ENCODE data around the gene CAPG. TPM values are rescaled to one million over a fixed set of nuclear protein-coding genes. Genes with fewer than 3 reads are reported as not detected.

Gene CAPG
- total and polyA plus RNA-seq, 7 donors, result 20.9 to 230 (median 33.0) TPM

DNA sequence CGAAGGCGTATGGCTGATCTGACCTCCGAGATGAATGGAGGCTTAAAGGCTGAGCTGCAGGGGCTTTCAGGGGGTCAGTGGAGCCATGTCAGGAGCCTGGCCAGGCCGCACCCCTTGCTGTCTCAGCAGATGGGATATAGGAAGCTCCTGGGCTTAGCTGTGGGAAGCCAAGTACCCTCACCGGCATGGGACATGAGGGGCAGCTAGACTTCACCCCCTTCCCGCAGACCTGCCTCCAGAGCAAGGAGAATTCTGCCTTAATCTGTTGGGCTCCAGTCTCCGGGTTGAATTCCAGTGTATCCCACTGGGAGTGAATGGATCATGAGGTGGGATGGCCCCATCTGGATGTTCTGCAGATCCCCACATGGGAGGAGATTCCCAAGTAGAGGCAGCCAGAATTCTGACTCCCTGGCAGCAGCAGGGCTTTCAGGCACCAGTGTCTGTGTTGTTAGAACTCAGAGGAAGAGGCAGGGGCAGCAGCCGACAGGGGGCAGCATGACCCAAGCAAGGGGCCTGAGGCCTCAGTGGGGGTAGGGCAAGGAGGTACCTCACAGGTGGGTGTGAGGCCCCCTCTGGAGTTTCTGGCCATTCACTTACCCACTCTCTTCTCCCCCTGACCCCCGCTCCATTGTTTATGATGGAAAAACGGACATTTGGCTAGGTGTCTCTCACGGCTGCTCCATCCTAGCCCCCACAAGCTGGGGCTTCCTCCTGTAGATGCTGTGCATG, 19.1 kb downstream of the CAPG start:
- Histone ChIP-seq H3K27ac (no peak overlapping the region), H3K9me3 (no peaks in the 10 kb centered on the region), H3K4me3 (no peak overlapping the region), H3K4me1 (peaks cover 0 to 2% (median 2%) of the 10 kb centered on the region in 4 donors), H3K36me3 (peaks cover 0 to 68% (median 3%) of the 10 kb centered on the region in 4 donors), H3K27me3 (no peaks in the 10 kb centered on the region)
- peak; percentile 83 for DNase-seq
- WGBS, 2 donors, result 82 to 86% methylated on average over 11 of the region's 11 CpGs
- no peak for TF ChIP-seq POLR2AphosphoS5 (IDR thresholded peaks at IDR 0.05)
- TF ChIP-seq, protein P1, sequence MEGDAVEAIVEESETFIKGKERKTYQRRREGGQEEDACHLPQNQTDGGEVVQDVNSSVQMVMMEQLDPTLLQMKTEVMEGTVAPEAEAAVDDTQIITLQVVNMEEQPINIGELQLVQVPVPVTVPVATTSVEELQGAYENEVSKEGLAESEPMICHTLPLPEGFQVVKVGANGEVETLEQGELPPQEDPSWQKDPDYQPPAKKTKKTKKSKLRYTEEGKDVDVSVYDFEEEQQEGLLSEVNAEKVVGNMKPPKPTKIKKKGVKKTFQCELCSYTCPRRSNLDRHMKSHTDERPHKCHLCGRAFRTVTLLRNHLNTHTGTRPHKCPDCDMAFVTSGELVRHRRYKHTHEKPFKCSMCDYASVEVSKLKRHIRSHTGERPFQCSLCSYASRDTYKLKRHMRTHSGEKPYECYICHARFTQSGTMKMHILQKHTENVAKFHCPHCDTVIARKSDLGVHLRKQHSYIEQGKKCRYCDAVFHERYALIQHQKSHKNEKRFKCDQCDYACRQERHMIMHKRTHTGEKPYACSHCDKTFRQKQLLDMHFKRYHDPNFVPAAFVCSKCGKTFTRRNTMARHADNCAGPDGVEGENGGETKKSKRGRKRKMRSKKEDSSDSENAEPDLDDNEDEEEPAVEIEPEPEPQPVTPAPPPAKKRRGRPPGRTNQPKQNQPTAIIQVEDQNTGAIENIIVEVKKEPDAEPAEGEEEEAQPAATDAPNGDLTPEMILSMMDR (IDR thresholded peaks at IDR 0.05), result peak; percentile 45 to 62 (median 58)
- intact Hi-C loops (cut with DNase I), result loop anchor here (1.0 kb wide), 1 partner anchor 161 kb away; no protein-coding TSS in a partner anchor

DNA sequence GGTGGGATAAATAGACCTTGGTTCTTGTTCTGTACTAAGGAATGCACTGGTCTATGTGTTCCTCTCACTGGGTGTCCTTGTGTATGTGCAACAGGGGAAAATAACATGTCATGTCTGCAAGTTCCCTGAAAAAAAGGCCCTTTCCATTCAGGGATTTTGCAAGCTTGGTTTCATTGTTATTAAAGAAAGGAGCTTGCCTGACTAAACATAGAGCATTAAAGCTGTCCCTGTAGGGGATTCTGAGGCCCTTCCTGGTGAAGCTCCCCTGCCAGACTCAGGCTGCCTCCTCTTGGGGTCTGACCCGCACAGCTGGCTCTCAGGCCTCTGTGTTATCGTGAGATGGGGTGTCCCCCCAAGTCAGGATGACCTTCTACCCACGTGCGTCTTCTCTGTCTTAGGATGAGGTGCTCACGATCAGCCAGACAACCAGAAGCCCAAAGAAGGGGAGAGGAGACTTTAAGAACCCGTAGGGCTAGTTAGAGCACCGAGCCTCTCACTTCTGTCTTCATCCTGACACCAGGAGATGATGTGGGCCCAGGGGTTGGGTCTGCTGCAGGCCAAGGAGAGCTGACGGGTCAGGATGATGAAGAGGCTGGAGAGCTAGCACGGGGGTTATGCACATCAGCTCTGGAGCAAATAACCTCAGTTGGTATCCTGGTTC, 21.2 kb downstream of the CAPG start:
- no peak overlapping the region for H3K27ac ChIP-seq
- WGBS, 2 donors, result 90 to 92% methylated on average over 9 of the region's 9 CpGs
- intact Hi-C loops (cut with DNase I), result no loop called here
- DNase-seq, result peak; percentile 34
- no peak for TF ChIP-seq EP300 (IDR thresholded peaks at IDR 0.05)
- TF ChIP-seq, protein P1 (IDR thresholded peaks at IDR 0.05), result no peak
- TF ChIP-seq POLR2AphosphoS5 (IDR thresholded peaks at IDR 0.05), result no peak
- TF ChIP-seq POLR2A (IDR thresholded peaks at IDR 0.05), result no peak
- no peak overlapping the region for H3K4me3 ChIP-seq
- H3K27me3 ChIP-seq, result no peaks in the 10 kb centered on the region
- no peaks in the 10 kb centered on the region for H3K9me3 ChIP-seq
- H3K36me3 ChIP-seq, result peaks cover 0 to 79% (median 6%) of the 10 kb centered on the region in 4 donors
- H3K4me1 ChIP-seq, result no peaks in the 10 kb centered on the region

DNA sequence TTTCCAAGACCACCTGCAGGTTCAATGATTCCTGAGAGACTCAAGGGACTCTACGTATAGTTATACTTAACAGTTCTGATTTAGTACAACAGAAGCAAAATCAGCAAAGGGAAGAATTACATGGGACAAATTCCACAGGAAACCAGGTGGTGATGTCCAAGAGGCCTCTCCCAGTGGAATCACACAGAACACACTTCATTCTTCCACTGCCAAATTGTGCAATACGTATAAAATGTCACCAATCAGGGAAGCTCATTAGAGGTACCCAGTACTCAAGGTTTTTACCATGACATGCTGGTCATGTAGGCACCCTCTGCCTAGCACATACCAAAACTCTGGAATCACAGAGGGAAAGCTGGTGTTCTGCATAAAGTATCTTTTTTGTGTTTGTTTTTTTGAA, 22.4 kb downstream of the CAPG start:
- intact Hi-C loops (cut with DNase I), result no loop called here
- WGBS, 2 donors, result 92 to 95% methylated on average over 2 of the region's 2 CpGs
- TF ChIP-seq EP300 (IDR thresholded peaks at IDR 0.05) (no peak), POLR2AphosphoS5 (IDR thresholded peaks at IDR 0.05) (no peak)
- TF ChIP-seq, protein P1 (IDR thresholded peaks at IDR 0.05), result no peak
- Histone ChIP-seq H3K9me3 (no peaks in the 10 kb centered on the region), H3K4me3 (no peak overlapping the region), H3K36me3 (peaks cover 0 to 89% (median 6%) of the 10 kb centered on the region in 4 donors), H3K27me3 (no peaks in the 10 kb centered on the region), H3K4me1 (no peaks in the 10 kb centered on the region), H3K27ac (no peak overlapping the region)
- peak; percentile 8 for DNase-seq

DNA sequence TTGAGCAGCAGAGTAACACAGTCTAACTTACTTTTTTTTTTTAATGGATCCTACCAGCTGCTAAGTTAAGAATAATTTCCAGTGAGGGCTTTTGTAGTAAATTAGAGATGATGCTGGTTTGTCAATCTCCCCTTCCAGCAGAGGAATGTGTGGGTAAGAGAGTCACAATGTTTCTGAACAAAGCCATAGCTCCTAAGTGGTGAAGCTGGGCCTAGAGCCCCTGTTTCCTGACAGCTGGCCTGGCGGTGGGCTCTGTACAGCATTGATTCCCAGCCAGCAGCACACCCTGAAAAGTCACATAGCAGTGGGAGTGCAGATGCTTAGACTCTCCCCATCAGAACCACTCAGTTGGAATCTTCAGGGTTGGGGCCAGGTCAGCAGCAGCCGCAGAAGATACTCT, 24.4 kb downstream of the CAPG start:
- no peak overlapping the region for H3K27ac ChIP-seq
- TF ChIP-seq POLR2A (IDR thresholded peaks at IDR 0.05) (no peak), POLR2AphosphoS5 (IDR thresholded peaks at IDR 0.05) (no peak), EP300 (IDR thresholded peaks at IDR 0.05) (no peak)
- TF ChIP-seq, protein P1 (IDR thresholded peaks at IDR 0.05), result no peak
- intact Hi-C loops (cut with DNase I), result no loop called here
- no peak overlapping the region for H3K4me3 ChIP-seq
- peaks cover 0 to 83% (median 6%) of the 10 kb centered on the region in 4 donors for H3K36me3 ChIP-seq
- WGBS, 2 donors, result 82 to 89% methylated on average over 2 of the region's 2 CpGs
- DNase-seq, result peak; percentile 17
- no peaks in the 10 kb centered on the region for H3K4me1 ChIP-seq
- no peaks in the 10 kb centered on the region for H3K27me3 ChIP-seq
- H3K9me3 ChIP-seq, result no peaks in the 10 kb centered on the region

Measured in sigmoid colon (tissue), 7 donors.